CD4-positive, alpha-beta T cell treated with Interleukin-17A for 4 hours (primary cell): ENCODE results near the gene AFAP1L2.

Experiments
- DNase-seq: peaks from one replicate; pipeline ENCODE4 v3.0.0-alpha.2; 2020; ENCODE audit warnings: mixed read lengths

Gene AFAP1L2

GRCh38 chr10:114412907-114413797 is 8.8 kb upstream of the AFAP1L2 start:
- DNase-seq, result no peak

- DNase-seq, result no peak
These were observed 4.7 kb upstream of the AFAP1L2 start for GRCh38 chr10:114408968-114409444.

- no peak for DNase-seq
These were observed 4.0 kb upstream of the AFAP1L2 start for GRCh38 chr10:114408112-114408967.

GRCh38 chr10:114406455-114406854 is 2.2 kb upstream of the AFAP1L2 start:
- DNase-seq, result no peak

- no peak for DNase-seq
These were observed 679 bp upstream of the AFAP1L2 start for GRCh38 chr10:114405011-114405350.

GRCh38 chr10:114403541-114404161 is 651 bp downstream of the AFAP1L2 start:
- DNase-seq, result no peak

GRCh38 chr10:114402871-114403540 is 1.3 kb downstream of the AFAP1L2 start:
- no peak for DNase-seq

- DNase-seq, result no peak
These were observed 2.1 kb downstream of the AFAP1L2 start for GRCh38 chr10:114402233-114402632.

- no peak for DNase-seq
These were observed 3.0 kb downstream of the AFAP1L2 start for GRCh38 chr10:114401195-114401791.

GRCh38 chr10:114400091-114400490 is 4.2 kb downstream of the AFAP1L2 start:
- no peak for DNase-seq

GRCh38 chr10:114399576-114399975 is 4.7 kb downstream of the AFAP1L2 start:
- DNase-seq, result no peak

GRCh38 chr10:114398587-114399331 is 5.5 kb downstream of the AFAP1L2 start:
- DNase-seq, result no peak

- DNase-seq, result no peak
These were observed 6.6 kb downstream of the AFAP1L2 start for GRCh38 chr10:114397651-114398145.

- DNase-seq, result no peak
These were observed 7.8 kb downstream of the AFAP1L2 start for GRCh38 chr10:114396464-114396863.

GRCh38 chr10:114395366-114396022 is 8.8 kb downstream of the AFAP1L2 start:
- no peak for DNase-seq

- DNase-seq, result no peak
These were observed 9.8 kb downstream of the AFAP1L2 start for GRCh38 chr10:114394531-114394930.

- DNase-seq, result no peak
These were observed 10.4 kb downstream of the AFAP1L2 start for GRCh38 chr10:114393886-114394285.

- no peak for DNase-seq
These were observed 10.8 kb downstream of the AFAP1L2 start for GRCh38 chr10:114393482-114393881.

GRCh38 chr10:114392112-114392835 is 12.0 kb downstream of the AFAP1L2 start:
- DNase-seq, result no peak

- no peak for DNase-seq
These were observed 12.7 kb downstream of the AFAP1L2 start for GRCh38 chr10:114391599-114391998.
